ENCODE results near the gene KCNMA1.
A peak's percentile ranks its signal among the peaks of the same experiment; 100 is the strongest.

The KCNMA1 gene

GRCh38 chr10:76984559-76985443 is 652.8 kb downstream of the KCNMA1 start:
- peak; percentile 72 for DNase-seq

DNA sequence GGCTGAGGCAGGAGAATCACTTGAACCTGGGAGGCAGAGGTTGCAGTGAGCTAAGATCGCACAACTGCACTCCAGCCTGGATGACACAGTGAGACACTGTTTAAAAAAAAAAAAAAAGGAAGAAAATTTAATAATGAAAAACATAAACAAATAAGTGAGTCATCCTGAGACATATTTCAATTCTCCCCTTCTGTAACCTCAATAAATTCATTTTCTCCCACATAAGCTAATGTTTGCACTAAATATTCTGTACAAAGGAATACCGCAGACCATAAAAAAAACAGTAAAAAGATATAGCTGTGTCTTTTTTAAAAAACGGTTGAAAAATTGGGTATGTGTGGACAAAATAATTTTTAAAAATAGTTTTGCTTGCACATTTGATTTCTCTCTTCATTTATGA is 654.0 kb downstream of the KCNMA1 start:
- DNase-seq: no peak

DNA sequence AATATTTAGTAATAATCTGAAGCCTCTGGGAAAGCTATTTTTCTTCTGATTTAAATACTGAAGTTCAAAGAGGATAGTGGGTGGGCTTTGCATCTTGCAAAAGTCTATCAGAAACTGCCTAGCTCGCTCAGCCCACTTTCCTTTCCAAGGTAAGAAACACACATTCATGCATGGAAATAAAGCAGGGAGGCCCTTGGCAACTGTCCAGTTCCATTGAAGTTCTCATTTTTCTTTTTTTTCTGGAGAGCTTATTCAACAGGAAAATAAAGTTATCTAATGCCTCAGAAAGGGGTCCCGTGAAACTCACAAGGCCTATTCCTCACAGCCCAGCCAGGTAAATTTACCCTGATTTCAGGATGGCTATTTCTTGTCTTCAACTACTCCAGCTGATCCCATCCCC is 654.9 kb downstream of the KCNMA1 start:
- DNase-seq: no peak

DNA sequence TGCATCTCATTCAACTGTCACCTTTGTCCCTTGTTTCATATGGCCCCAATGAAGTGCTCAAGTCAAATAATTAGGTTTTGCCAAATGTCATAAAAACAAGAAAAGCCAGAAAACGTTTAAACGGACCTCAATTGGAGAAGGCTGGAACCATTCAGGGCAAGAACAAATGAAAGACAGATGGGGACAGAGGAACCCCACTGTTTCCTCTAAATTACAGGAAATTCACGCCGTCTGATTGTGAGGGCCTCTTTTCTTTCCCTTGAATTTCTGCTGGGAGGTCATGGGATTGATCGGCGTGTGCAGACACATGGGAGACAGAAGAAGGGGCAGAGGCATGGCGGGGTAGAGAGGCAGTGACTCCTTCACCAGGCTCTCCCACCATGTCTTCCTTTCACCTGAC is 656.4 kb downstream of the KCNMA1 start:
- DNase-seq: no peak

DNA sequence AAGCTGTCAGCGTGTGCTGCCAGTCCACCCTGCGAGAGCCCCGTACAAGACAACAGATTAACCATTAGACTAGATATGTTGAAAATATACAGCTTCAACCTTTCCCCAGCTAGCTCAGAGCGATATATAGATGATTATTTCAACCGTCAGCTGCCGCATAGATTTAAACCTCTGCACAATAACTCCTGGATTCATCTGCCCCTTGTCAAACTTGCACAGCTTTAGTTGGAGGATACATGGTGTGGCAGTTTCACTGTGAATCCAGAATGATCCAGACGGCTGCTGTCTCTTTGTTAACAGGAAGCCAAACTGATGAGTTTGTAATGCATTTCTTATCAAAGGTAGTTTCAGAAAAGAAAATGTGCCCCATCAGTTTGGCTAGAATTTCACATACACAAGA is 659.7 kb downstream of the KCNMA1 start:
- DNase-seq: no peak

DNA sequence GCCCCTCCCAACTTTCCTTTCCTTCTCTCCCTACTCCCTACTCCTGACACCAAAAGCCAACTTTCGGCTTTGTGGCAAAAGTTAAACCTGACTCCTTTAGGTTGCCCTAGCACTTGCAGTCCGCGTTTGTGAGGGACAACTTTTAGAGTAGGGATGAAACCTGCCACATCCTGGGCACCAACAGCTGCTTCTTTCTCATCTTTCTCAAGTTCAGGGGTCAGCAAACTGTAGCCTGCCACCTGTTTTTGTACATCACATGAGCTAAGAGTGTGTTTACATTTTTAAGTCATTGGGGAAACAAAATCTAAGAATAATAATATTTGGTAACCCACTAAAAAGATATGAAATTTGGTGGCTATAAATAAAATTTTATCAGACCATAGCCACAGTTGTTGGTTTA is 660.6 kb downstream of the KCNMA1 start:
- no peak for DNase-seq

DNA sequence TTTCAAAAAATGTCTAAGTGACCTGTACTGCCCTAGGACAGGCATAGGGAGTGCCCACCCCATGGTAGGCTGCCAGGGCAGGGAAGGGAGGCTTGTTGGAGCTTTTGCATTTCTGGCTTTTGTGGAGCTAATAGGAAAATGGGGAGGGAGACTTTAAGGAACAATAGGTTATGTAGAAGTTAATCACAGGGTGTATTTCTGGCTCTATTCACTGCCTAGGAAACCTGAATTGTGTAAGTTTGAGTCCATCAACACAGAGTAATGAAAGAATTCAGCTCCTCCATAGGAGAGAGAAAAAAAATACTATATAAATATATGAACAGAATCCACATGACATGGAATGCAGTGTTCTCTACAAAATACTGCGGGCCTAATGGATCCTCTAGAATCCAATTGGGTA is 661.5 kb downstream of the KCNMA1 start:
- DNase-seq: no peak

GRCh38 chr10:76975126-76975525 is 662.5 kb downstream of the KCNMA1 start:
- DNase-seq: no peak

DNA sequence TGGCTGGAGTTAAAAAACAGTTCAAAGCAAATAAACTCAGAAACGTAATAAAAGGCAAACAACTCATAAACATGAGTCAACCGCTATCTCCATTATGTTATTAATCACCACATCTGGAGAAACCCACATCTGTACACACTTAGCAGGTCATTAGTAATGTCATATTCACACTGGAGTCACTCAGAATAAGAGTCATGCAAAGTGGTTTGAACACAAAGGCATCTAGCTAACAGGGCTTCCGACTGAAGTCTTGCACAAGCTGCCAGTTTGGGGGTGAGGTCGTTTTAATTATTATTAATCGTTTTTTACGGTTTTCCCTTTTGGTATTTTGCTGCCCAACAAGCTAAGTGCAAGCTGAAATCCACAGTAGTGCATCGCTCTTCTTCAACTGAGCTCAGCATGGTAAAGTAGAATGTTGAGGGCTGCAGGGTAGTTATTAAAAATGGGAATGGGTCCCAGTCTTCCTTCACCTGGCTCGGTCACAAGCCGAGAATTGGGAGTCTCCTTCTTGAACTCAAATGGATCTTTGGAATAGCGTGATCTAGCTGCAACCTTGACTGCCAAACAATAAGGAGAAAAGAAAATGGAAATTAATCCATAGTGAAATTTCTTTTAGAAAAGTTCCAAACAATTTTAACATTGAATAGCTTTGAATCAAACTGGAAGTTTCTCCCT is 663.5 kb downstream of the KCNMA1 start:
- no peak for DNase-seq

DNA sequence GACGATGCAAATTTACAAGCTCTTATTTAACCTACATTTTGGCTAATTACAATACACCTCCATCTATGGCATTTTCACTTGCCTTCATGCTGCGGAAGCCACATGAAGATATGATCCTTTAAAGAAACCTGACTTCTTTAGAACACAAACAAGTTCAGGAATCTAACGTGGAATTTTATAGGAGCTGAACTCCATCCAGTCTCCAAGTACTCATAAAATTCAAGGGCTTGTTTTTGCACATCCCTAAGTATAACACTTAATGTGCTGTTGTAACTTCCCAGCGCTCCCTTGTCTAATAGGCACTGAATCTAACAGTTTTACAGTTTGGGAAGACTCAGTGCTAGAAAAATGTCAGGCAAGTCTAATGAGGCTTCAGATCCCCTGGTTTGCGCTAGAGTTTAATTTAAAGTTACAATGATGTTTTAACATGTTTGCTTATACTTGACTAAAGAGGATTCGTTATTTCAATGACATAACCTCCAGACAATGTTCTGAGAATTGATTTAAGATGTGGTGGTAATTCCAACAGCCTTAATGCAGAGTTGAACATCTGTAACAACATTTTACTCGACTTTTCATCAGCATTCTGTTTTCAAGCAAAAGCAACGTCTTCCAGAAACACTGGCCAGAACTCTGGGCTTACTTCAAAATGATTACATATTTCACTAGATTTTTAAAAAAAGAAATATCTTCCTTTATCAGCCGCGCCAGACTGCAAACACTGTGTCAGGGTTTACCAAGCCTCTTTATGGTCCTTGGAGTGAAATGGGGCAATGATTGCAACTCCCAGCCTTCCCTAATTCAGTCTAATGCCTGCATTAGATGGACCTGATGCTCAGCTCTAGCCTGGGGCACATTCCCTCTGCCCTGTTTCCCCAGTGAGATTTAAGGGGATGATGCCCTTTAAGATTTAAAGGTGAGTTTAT is 664.3 kb downstream of the KCNMA1 start:
- no peak for DNase-seq

DNA sequence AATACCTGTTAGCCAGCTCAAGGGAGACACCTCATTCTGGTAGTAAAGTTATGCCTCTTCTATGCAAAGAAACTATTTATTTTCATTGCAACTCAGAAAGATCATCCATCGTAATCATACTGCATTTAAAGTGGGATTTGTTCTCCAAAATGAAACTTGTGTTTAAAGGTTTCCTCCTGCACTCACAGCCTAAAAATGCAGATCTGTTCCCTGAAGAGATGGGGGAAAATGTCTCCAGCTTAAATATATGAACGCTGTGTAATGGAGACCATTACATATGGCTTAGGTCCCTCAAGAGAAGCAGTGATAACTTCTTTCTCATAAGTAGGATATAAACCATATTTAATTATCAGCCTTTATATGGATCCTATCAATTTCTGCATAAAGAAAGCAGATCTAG is 665.1 kb downstream of the KCNMA1 start:
- no peak for DNase-seq

DNA sequence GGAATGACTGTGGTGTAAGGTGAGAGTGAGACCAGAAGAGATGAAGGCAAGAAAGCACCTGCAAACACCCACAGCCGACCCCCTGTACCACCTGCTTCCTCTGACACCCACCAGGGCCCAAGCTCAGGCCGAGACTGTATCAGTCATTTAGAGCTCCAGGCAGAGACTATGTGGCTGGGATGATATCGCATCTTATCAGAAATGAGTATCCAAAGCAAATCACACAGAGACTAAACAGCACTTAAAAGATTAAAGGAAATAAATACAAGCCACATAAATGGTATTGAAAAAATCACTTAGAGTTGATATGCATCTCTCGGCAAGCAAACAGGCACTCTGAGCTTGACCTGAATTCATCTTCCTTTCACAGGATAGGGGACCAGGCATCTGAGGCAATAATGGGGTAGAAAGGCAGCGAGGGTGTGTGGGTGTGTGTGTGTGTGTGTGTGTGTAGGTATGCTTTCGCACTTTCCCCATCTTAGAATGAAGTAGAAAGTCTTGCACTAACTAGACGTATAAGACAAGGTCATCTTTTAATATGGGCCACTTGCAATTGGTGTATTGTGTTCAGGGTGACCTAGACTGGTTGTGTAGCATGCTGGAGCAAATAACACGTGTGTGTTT is 665.9 kb downstream of the KCNMA1 start:
- no peak for DNase-seq

- DNase-seq: no peak
These were observed 666.7 kb downstream of the KCNMA1 start for GRCh38 chr10:76970711-76971519.

- no peak for DNase-seq
These were observed 668.2 kb downstream of the KCNMA1 start for GRCh38 chr10:76969366-76969948.

GRCh38 chr10:76968483-76968882 is 669.1 kb downstream of the KCNMA1 start:
- no peak for DNase-seq

GRCh38 chr10:76962851-76963250 is 674.8 kb downstream of the KCNMA1 start:
- no peak for DNase-seq

DNA sequence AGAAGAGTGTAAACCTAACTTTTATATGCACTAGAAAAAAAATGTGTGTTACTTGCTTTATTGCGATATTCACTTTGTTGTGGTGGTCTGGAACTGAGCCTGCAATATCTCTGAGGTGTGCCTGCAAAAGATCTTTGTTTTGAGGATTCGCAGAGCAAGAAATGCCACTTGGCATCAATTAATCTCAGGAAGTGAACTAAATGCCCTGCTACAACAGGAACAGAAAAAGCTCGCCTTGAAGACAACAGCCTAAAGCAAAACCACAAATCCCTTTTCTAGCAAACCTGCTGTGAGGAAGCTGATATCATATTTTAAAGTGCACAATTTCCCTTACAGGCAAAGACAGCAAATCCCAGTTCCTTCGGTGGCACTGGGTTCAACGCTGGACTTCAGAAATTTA is 675.8 kb downstream of the KCNMA1 start:
- no peak for DNase-seq

DNA sequence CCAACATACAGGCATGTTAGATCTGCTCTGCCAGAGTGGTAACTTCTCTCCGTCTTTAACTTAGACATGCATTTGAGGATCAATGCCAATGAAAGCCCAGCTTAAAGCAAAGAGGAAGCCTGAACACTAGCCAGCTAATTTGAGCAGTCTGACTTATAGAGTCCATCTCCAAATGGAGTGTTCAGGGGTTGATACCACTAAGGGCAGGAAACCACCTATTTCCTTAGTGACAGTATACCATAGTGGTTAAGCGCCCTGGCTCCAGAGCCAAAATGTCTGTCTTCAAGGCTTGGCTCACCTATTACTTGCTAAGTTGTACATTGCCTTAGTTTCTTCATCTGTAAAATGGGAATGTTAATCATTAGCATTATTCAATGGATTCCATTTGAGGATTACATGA is 678.5 kb downstream of the KCNMA1 start:
- DNase-seq: no peak

DNA sequence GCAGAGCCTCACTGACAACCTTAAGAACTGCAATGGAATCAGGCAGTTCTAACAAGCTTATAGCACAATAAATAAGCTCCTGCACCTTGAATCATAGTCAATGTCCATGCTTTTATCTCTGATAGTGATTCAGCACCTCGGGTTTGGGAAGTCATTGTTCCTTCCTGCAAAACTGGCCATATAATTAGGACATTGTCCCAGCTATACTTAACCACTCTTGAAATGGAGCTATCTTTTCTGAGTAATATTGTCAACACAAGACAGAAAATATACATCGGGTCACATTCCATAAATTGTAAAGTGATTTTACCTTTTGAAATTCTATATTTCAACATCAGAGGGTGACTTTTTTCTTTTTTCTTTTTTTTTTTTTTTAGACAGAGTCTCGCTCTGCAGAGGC is 682.8 kb downstream of the KCNMA1 start:
- no peak for DNase-seq

- no peak for DNase-seq
These were observed 687.3 kb downstream of the KCNMA1 start for GRCh38 chr10:76950354-76950753.

GRCh38 chr10:76946270-76946669 is 691.3 kb downstream of the KCNMA1 start:
- DNase-seq: no peak

GRCh38 chr10:76945166-76945565 is 692.4 kb downstream of the KCNMA1 start:
- no peak for DNase-seq
